Measurements from ENCODE around the gene MCM10. TPM values are rescaled to one million over a fixed set of nuclear protein-coding genes. Genes with fewer than 3 reads are reported as not detected.

The MCM10 gene
- polyA plus RNA-seq, 1 donor from 2014 or later, result 0.63 TPM

DNA sequence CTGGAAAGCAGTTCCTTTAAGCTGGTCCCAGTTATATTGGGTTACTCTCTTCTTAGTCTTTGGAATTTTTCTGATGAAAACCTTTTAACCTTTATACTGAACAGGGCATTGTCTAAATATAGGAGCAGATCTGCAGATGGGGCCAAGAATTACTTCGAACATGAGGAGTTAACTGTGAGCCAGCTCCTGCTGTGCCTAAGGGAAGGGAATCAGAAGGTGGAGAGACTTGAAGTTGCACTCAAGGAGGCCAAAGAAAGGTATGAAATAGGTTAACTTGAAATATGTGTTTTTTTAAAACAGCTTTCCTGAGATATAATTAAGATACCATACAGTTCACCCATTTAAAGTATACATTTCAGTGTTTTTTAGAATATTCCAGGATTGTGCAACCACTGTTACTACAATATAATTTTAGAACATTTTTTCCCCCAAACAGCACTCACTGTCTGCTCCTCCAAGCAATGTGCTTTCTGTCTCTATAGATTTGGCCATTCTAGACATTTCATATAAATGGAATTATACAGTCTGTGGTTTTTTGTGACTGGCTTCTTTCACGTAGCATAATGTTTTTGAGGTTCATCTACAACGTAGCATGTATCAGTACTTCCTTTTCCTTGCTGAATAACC lies 42.5 kb upstream of the MCM10 start:
- Histone ChIP-seq H3F3A (ENCODE audit: insufficient read depth, low read length, poor library complexity, severe bottlenecking) (no peaks in the 10 kb centered on the region), H3K27me3 (ENCODE audit: insufficient read depth, low read depth, low read length) (no peaks in the 10 kb centered on the region), H3K79me2 (replicated peaks; ENCODE audit: insufficient read depth, low read length) (no peaks in the 10 kb centered on the region), H3K9me2 (ENCODE audit: insufficient read depth, low read length) (no peaks in the 10 kb centered on the region), H2AFZ (ENCODE audit: low read depth, low read length) (no peak overlapping the region), H4K20me1 (ENCODE audit: insufficient read depth) (no peaks in the 10 kb centered on the region), H3K27ac (ENCODE audit: low read length) (no peak overlapping the region), H3K9me3 (ENCODE audit: low read length) (no peaks in the 10 kb centered on the region), H3K9ac (ENCODE audit: low read length) (no peak overlapping the region), H3K36me3 (ENCODE audit: insufficient read depth, low read length) (peaks cover 10% of the 10 kb centered on the region), H3K4me3 (ENCODE audit: low read length) (no peak overlapping the region), H3K4me2 (ENCODE audit: low read length) (no peak overlapping the region)
- TF ChIP-seq, protein P1, sequence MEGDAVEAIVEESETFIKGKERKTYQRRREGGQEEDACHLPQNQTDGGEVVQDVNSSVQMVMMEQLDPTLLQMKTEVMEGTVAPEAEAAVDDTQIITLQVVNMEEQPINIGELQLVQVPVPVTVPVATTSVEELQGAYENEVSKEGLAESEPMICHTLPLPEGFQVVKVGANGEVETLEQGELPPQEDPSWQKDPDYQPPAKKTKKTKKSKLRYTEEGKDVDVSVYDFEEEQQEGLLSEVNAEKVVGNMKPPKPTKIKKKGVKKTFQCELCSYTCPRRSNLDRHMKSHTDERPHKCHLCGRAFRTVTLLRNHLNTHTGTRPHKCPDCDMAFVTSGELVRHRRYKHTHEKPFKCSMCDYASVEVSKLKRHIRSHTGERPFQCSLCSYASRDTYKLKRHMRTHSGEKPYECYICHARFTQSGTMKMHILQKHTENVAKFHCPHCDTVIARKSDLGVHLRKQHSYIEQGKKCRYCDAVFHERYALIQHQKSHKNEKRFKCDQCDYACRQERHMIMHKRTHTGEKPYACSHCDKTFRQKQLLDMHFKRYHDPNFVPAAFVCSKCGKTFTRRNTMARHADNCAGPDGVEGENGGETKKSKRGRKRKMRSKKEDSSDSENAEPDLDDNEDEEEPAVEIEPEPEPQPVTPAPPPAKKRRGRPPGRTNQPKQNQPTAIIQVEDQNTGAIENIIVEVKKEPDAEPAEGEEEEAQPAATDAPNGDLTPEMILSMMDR (IDR thresholded peaks at IDR 0.05; ENCODE audit: poor library complexity, severe bottlenecking), result no peak
- TF ChIP-seq SMC3 (conservative IDR thresholded peaks at IDR 0.05; ENCODE audit: poor library complexity) (no peak), MXI1 (conservative IDR thresholded peaks at IDR 0.05; ENCODE audit: poor library complexity, severe bottlenecking) (no peak), TAF1 (IDR thresholded peaks at IDR 0.05; ENCODE audit: low read depth) (no peak), POLR2AphosphoS5 (IDR thresholded peaks at IDR 0.05) (no peak), EZH2 (IDR thresholded peaks at IDR 0.05; ENCODE audit: borderline replicate concordance, insufficient read depth, low read length, poor library complexity, severe bottlenecking) (no peak), RAD21 (conservative IDR thresholded peaks at IDR 0.05) (no peak), EP300 (conservative IDR thresholded peaks at IDR 0.05; ENCODE audit: poor library complexity, severe bottlenecking) (no peak)
- TF ChIP-seq, protein P2, sequence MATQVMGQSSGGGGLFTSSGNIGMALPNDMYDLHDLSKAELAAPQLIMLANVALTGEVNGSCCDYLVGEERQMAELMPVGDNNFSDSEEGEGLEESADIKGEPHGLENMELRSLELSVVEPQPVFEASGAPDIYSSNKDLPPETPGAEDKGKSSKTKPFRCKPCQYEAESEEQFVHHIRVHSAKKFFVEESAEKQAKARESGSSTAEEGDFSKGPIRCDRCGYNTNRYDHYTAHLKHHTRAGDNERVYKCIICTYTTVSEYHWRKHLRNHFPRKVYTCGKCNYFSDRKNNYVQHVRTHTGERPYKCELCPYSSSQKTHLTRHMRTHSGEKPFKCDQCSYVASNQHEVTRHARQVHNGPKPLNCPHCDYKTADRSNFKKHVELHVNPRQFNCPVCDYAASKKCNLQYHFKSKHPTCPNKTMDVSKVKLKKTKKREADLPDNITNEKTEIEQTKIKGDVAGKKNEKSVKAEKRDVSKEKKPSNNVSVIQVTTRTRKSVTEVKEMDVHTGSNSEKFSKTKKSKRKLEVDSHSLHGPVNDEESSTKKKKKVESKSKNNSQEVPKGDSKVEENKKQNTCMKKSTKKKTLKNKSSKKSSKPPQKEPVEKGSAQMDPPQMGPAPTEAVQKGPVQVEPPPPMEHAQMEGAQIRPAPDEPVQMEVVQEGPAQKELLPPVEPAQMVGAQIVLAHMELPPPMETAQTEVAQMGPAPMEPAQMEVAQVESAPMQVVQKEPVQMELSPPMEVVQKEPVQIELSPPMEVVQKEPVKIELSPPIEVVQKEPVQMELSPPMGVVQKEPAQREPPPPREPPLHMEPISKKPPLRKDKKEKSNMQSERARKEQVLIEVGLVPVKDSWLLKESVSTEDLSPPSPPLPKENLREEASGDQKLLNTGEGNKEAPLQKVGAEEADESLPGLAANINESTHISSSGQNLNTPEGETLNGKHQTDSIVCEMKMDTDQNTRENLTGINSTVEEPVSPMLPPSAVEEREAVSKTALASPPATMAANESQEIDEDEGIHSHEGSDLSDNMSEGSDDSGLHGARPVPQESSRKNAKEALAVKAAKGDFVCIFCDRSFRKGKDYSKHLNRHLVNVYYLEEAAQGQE (IDR thresholded peaks at IDR 0.05; ENCODE audit: borderline replicate concordance), result no peak

DNA sequence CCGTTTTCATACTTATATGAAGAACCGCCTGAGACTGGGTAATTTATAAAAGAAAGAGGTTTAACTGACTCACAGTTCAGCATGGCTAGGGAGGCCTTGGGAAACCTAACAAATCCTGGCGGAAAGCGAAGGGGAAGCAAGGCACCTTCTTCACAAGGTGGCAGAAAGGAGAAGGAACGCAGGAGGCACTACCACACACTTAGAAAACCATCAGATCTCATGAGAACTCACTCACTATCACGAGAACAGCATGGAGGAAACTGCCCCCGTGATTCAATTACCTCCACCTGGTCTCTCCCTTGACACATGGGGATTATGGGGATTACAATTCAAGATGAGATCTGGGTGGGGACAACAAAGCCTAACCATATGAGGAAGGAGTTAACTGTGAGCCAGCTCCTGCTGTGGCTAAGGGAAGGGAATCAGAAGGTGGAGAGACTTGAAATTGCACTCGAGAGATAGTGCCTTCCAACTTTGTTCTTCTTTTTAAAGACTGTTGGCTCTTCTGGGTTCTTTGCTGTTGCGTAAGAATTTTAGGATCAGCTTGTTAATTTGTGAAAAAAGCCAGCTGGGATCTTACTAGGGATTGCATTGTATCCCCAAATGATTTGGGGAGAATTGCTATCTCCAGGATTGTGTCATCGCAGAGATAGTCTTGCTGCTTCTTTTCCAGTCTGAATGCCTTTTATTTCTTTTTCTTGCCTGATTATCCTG lies 40.4 kb upstream of the MCM10 start:
- no peaks in the 10 kb centered on the region for H3K27me3 ChIP-seq (ENCODE audit: insufficient read depth, low read depth, low read length)
- H3K9me3 ChIP-seq (ENCODE audit: low read length), result no peaks in the 10 kb centered on the region
- H3K4me2 ChIP-seq (ENCODE audit: low read length), result no peak overlapping the region
- peaks cover 13% of the 10 kb centered on the region for H3K36me3 ChIP-seq (ENCODE audit: insufficient read depth, low read length)
- H2AFZ ChIP-seq (ENCODE audit: low read depth, low read length), result no peak overlapping the region
- no peak overlapping the region for H3K9ac ChIP-seq (ENCODE audit: low read length)
- no peaks in the 10 kb centered on the region for H3F3A ChIP-seq (ENCODE audit: insufficient read depth, low read length, poor library complexity, severe bottlenecking)
- no peaks in the 10 kb centered on the region for H4K20me1 ChIP-seq (ENCODE audit: insufficient read depth)
- TF ChIP-seq TAF1 (IDR thresholded peaks at IDR 0.05; ENCODE audit: low read depth), result no peak
- TF ChIP-seq POLR2AphosphoS5 (IDR thresholded peaks at IDR 0.05), result no peak
- TF ChIP-seq RAD21 (conservative IDR thresholded peaks at IDR 0.05), result no peak
- no peak for TF ChIP-seq MXI1 (conservative IDR thresholded peaks at IDR 0.05; ENCODE audit: poor library complexity, severe bottlenecking)
- TF ChIP-seq EZH2 (IDR thresholded peaks at IDR 0.05; ENCODE audit: borderline replicate concordance, insufficient read depth, low read length, poor library complexity, severe bottlenecking), result no peak
- TF ChIP-seq, protein P2 (IDR thresholded peaks at IDR 0.05; ENCODE audit: borderline replicate concordance), result no peak
- no peak for TF ChIP-seq EP300 (conservative IDR thresholded peaks at IDR 0.05; ENCODE audit: poor library complexity, severe bottlenecking)
- TF ChIP-seq SMC3 (conservative IDR thresholded peaks at IDR 0.05; ENCODE audit: poor library complexity), result no peak
- TF ChIP-seq, protein P1 (IDR thresholded peaks at IDR 0.05; ENCODE audit: poor library complexity, severe bottlenecking), result no peak
- no peaks in the 10 kb centered on the region for H3K9me2 ChIP-seq (ENCODE audit: insufficient read depth, low read length)
- H3K4me3 ChIP-seq (ENCODE audit: low read length), result no peak overlapping the region
- no peak overlapping the region for H3K27ac ChIP-seq (ENCODE audit: low read length)
- no peaks in the 10 kb centered on the region for H3K79me2 ChIP-seq (replicated peaks; ENCODE audit: insufficient read depth, low read length)

Measured in neural cell (in vitro differentiated cells).